T-helper 2 cell (primary cell): ENCODE data around the gene FTCDNL1.

Source experiments
- DNase-seq, 5 experiments: peaks; one replicate each; pipeline versions ENCODE4 v3.0.0 to v3.0.0-alpha.2; 2012 to 2022

FTCDNL1 gene

GRCh38 chr2:199738727-199739412 is 112.1 kb downstream of the FTCDNL1 start:
- DNase-seq = no peak

GRCh38 chr2:199734651-199735050 is 116.3 kb downstream of the FTCDNL1 start:
- DNase-seq = no peak

- DNase-seq = no peak
Observed at GRCh38 chr2:199734011-199734410, 117.0 kb downstream of the FTCDNL1 start.

- DNase-seq = no peak
Observed at GRCh38 chr2:199727801-199728200, 123.2 kb downstream of the FTCDNL1 start.

- DNase-seq = no peak
Observed at GRCh38 chr2:199727306-199727705, 123.7 kb downstream of the FTCDNL1 start.

- no peak for DNase-seq
Observed at GRCh38 chr2:199718074-199718473, 132.9 kb downstream of the FTCDNL1 start.

GRCh38 chr2:199717587-199717907 is 133.4 kb downstream of the FTCDNL1 start:
- no peak for DNase-seq

GRCh38 chr2:199716807-199717586 is 134.0 kb downstream of the FTCDNL1 start:
- no peak for DNase-seq

GRCh38 chr2:199713746-199714145 is 137.2 kb downstream of the FTCDNL1 start:
- DNase-seq = no peak

GRCh38 chr2:199710551-199710950 is 140.4 kb downstream of the FTCDNL1 start:
- no peak for DNase-seq
